Measurements from ENCODE around the gene RHEB. TPM values are rescaled to one million over a fixed set of nuclear protein-coding genes. Genes with fewer than 3 reads are reported as not detected.

Gene RHEB
- total and polyA plus RNA-seq, 2 experiments from 2014 or later: 101 to 239 TPM

GRCh38 chr7:151524331-151524730 lies 4.6 kb upstream of the RHEB start:
- DNase-seq (ENCODE audit: low spot score) (no peak), ATAC-seq (no peak)
- Histone ChIP-seq H3K79me2 (replicated peaks; ENCODE audit: insufficient read depth) (no peaks in the 10 kb centered on the region), H3K9me2 (ENCODE audit: insufficient read depth) (no peaks in the 10 kb centered on the region), H3K4me1 (ENCODE audit: insufficient read depth) (peaks cover 5% of the 10 kb centered on the region), H2AFZ (no peak overlapping the region), H3K4me2 (no peak overlapping the region), H3K27me3 (ENCODE audit: insufficient read depth) (peaks cover 15% of the 10 kb centered on the region), H3K4me3 (no peak overlapping the region), H4K20me1 (replicated peaks; ENCODE audit: insufficient read depth) (no peaks in the 10 kb centered on the region), H3F3A (replicated peaks; ENCODE audit: low read depth) (0 out of 2 replicates have a peak, but pooled peaks cover 7% of the 10 kb centered on the region), H3K36me3 (ENCODE audit: insufficient read depth) (no peaks in the 10 kb centered on the region), H3K27ac (ENCODE audit: low read depth) (no peak overlapping the region)
- H3K36me3 Mint-ChIP-seq (ENCODE audit: low read depth): no peaks in the 10 kb centered on the region
- peaks cover 15% of the 10 kb centered on the region; the same call in 2 of the 3 replicates for H3K9me3 Mint-ChIP-seq
- TF ChIP-seq CREB1 (CRISPR knock-in tag; IDR thresholded peaks at IDR 0.05; ENCODE audit: low read depth) (no peak), EZH2 (IDR thresholded peaks at IDR 0.05; ENCODE audit: low read depth, unreplicated experiment) (no peak), ZNF114 (CRISPR knock-in tag; IDR thresholded peaks at IDR 0.05) (no peak), JUNB (IDR thresholded peaks at IDR 0.05; ENCODE audit: unreplicated experiment) (no peak), ZNF462 (CRISPR knock-in tag; IDR thresholded peaks at IDR 0.05) (no peak), ZNF331 (CRISPR knock-in tag; IDR thresholded peaks at IDR 0.05; ENCODE audit: low read depth) (no peak), STAT1 (IDR thresholded peaks at IDR 0.05; ENCODE audit: unreplicated experiment) (no peak)
- H3K27me3 Mint-ChIP-seq (ENCODE audit: insufficient read depth, low read depth, poor library complexity): peaks cover 10% of the 10 kb centered on the region
- no peak overlapping the region for H3K4me3 Mint-ChIP-seq
- peaks cover 3% of the 10 kb centered on the region; the same call in 1 of the 3 replicates for H3K4me1 Mint-ChIP-seq
- no peak overlapping the region for H3K27ac Mint-ChIP-seq

Data from GM23338 (cell line).